ENCODE measurements around the gene BATF3. TPM values are rescaled to one million over a fixed set of nuclear protein-coding genes. Genes with fewer than 3 reads are reported as not detected.

BATF3 gene
- total and polyA plus RNA-seq, 2 of the 4 experiments (the other 2 are of a cell fraction): 1.6 to 3.9 TPM

DNA sequence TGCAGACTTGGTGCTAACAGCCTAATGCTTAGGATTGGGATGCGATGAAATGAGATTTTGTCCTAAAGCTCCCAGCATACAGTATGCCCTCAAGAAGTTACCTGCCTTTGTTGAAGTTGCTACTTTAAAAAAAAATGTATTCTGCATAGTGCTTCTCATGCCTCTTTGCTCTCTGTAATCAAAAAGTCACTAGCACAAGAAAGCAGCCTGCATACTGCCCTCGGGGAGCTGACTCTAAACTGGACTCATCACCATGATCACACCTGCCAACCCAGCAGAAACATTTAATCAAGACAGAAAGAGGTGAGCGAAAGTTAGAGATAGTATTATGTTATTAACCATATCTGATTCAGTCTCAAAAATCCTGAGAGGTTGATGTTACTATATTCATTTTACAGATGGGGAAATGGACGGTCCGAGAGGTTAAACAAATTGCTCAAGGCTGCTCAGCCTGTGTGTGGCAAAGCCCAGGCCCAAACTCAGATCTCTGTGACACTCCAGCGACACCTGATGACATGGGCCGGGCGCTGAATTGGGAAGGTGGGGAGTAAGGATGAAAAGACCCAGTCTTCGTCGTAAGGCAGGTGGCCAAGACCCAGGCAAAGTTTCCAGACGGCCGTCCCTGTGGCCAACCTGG lies 1.1 kb downstream of the BATF3 start:
- H3K4me1 ChIP-seq (ENCODE audit: control insufficient read depth, insufficient read depth, low read length): peaks cover 3% of the 10 kb centered on the region; the same call in 1 of the 2 replicates
- no peak overlapping the region for H2BK20ac ChIP-seq (ENCODE audit: low read depth, low read length)
- ChIA-PET CTCF (interaction anchor here (1.0 to 1.3 kb wide), 4 partner anchors 11 to 222 kb away, joined by 3 to 5 read pairs (median 3); no protein-coding TSS in a partner anchor), POLR2A (ENCODE audit: unreplicated experiment) (no interaction called here)
- dilution Hi-C loops (cut with HindIII; ENCODE audit: low sequenced_read_pairs, unreplicated experiment): no loop called here
- 0 out of 2 replicates have a peak overlapping the region, but pooled peaks have one; percentile 13 for H3K4ac ChIP-seq (ENCODE audit: low read depth, low read length)
- H2BK120ac ChIP-seq (ENCODE audit: low read depth, low read length): no peak overlapping the region
- H3K4me3 ChIP-seq (ENCODE audit: insufficient read depth, low read depth, low read length): peak overlapping the region; percentile 73
- no peak overlapping the region; the same call in 1 of the 2 replicates for H2AK5ac ChIP-seq (ENCODE audit: low read depth, low read length)
- no peaks in the 10 kb centered on the region for H3K9me3 ChIP-seq (ENCODE audit: control insufficient read depth, insufficient read depth, low read length)
- TF ChIP-seq POLR2A (IDR thresholded peaks at IDR 0.05; ENCODE audit: low read depth, low read length) (no peak), RFX5 (IDR thresholded peaks at IDR 0.05; ENCODE audit: low read depth, low read length) (no peak), RCOR1 (IDR thresholded peaks at IDR 0.05; ENCODE audit: insufficient replicate concordance, low read length) (no peak), MXI1 (IDR thresholded peaks at IDR 0.05; ENCODE audit: borderline replicate concordance, low read depth, low read length) (no peak)
- TF ChIP-seq, protein P1, sequence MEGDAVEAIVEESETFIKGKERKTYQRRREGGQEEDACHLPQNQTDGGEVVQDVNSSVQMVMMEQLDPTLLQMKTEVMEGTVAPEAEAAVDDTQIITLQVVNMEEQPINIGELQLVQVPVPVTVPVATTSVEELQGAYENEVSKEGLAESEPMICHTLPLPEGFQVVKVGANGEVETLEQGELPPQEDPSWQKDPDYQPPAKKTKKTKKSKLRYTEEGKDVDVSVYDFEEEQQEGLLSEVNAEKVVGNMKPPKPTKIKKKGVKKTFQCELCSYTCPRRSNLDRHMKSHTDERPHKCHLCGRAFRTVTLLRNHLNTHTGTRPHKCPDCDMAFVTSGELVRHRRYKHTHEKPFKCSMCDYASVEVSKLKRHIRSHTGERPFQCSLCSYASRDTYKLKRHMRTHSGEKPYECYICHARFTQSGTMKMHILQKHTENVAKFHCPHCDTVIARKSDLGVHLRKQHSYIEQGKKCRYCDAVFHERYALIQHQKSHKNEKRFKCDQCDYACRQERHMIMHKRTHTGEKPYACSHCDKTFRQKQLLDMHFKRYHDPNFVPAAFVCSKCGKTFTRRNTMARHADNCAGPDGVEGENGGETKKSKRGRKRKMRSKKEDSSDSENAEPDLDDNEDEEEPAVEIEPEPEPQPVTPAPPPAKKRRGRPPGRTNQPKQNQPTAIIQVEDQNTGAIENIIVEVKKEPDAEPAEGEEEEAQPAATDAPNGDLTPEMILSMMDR (conservative IDR thresholded peaks at IDR 0.05; ENCODE audit: low read depth, low read length): no peak
- H4K5ac ChIP-seq (ENCODE audit: low read depth, low read length): no peak overlapping the region
- ATAC-seq (ENCODE audit: low read depth) (no peak), DNase-seq (no peak)
- intact Hi-C loops (cut with micrococcal nuclease): no loop called here
- no peak overlapping the region for H4K8ac ChIP-seq (ENCODE audit: low read depth in 2 of 2, low read length in 2 of 2)
- no peaks in the 10 kb centered on the region for H4K20me1 ChIP-seq (ENCODE audit: insufficient read depth, low read length)
- no peak overlapping the region for H2BK15ac ChIP-seq (ENCODE audit: low read depth, low read length)
- no TSS peak for BruUV-seq (replicated peaks)
- no peak overlapping the region for H2BK5ac ChIP-seq (ENCODE audit: low read depth, low read length, poor library complexity, severe bottlenecking)
- in situ Hi-C loops (cut with MboI; ENCODE audit: low sequenced_read_pairs): no loop called here
- no peaks in the 10 kb centered on the region; a peak in 2 of 4 replicates for H3K79me1 ChIP-seq (ENCODE audit: low read depth in 1 of 2, low read length in 2 of 2)
- H3K9me1 ChIP-seq (ENCODE audit: insufficient read depth, low read length): no peaks in the 10 kb centered on the region
- H2AK9ac ChIP-seq (replicated peaks; ENCODE audit: low read depth, low read length, poor library complexity): peak overlapping the region; percentile 15
- H2AFZ ChIP-seq (replicated peaks; ENCODE audit: low read length, poor library complexity): peak overlapping the region; percentile 92
- no peak overlapping the region for H3K23ac ChIP-seq (ENCODE audit: low read depth, low read length)
- no peak overlapping the region; the same call in 1 of the 2 replicates for H3K27ac ChIP-seq (ENCODE audit: insufficient read depth, low read length)
- WGBS, 2 experiments (ENCODE audit: extremely low coverage in 2 of 2, insufficient read length in 1 of 2): 32% methylated on average over 7 of the region's 12 CpGs; no CpG with 5 or more reads in 1 of the 2 experiments
- no peaks in the 10 kb centered on the region for H3K27me3 ChIP-seq (ENCODE audit: control insufficient read depth, insufficient read depth, low read length)
- no peak overlapping the region for H4K91ac ChIP-seq (ENCODE audit: insufficient read depth, low read depth, low read length)
- peak overlapping the region; percentile 39 for H3K9ac ChIP-seq (ENCODE audit: low read depth, low read length)
- peaks cover 2% of the 10 kb centered on the region; the same call in 1 of the 2 replicates for H3K36me3 ChIP-seq (ENCODE audit: control insufficient read depth, insufficient read depth, low read length)
- peak overlapping the region; percentile 31 for H3K4me2 ChIP-seq (ENCODE audit: low read depth, low read length)
- H3K18ac ChIP-seq (ENCODE audit: low read depth, low read length): no peak overlapping the region
- H3K56ac ChIP-seq (ENCODE audit: extremely low read depth, insufficient read depth, low read length): no peak overlapping the region
- no peak overlapping the region for H3K14ac ChIP-seq (replicated peaks; ENCODE audit: low read depth, low read length)

All from IMR-90 (cell line).